ENCODE results near the gene STK10.

DNA sequence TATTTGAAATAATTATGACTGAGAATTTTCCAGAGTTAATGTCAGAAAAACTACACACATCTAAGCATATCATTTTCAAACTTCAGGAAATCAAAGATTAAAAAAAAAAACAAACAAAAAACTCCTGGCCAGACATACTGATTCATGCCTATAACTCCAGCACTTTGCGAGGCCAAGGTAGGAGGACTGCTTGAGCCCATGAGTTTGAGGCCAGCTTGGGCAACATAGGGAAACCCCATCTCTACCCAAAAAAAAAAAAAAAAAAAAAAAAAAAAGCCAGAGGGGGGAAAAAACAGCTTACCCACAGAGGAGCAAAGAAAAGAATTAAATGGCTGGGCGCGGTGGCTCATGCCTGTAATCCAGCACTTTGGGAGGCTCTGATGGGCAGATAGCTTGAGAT lies 28.3 kb upstream of the STK10 start:
- TF ChIP-seq, protein P1, sequence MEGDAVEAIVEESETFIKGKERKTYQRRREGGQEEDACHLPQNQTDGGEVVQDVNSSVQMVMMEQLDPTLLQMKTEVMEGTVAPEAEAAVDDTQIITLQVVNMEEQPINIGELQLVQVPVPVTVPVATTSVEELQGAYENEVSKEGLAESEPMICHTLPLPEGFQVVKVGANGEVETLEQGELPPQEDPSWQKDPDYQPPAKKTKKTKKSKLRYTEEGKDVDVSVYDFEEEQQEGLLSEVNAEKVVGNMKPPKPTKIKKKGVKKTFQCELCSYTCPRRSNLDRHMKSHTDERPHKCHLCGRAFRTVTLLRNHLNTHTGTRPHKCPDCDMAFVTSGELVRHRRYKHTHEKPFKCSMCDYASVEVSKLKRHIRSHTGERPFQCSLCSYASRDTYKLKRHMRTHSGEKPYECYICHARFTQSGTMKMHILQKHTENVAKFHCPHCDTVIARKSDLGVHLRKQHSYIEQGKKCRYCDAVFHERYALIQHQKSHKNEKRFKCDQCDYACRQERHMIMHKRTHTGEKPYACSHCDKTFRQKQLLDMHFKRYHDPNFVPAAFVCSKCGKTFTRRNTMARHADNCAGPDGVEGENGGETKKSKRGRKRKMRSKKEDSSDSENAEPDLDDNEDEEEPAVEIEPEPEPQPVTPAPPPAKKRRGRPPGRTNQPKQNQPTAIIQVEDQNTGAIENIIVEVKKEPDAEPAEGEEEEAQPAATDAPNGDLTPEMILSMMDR (IDR thresholded peaks at IDR 0.05 in 4 of 5, conservative IDR thresholded peaks at IDR 0.05 in 1 of 5) = no peak
- TF ChIP-seq POLR2A (IDR thresholded peaks at IDR 0.05) = no peak
